Measurements from ENCODE around the gene SYT5.
A peak's percentile ranks its signal among the peaks of the same experiment; 100 is the strongest.
"Not testable (repeated sequence)": the region's sequence is repeated elsewhere in the genome, so short reads cannot be mapped to it uniquely, and the experiment has no call there.

Gene SYT5

DNA sequence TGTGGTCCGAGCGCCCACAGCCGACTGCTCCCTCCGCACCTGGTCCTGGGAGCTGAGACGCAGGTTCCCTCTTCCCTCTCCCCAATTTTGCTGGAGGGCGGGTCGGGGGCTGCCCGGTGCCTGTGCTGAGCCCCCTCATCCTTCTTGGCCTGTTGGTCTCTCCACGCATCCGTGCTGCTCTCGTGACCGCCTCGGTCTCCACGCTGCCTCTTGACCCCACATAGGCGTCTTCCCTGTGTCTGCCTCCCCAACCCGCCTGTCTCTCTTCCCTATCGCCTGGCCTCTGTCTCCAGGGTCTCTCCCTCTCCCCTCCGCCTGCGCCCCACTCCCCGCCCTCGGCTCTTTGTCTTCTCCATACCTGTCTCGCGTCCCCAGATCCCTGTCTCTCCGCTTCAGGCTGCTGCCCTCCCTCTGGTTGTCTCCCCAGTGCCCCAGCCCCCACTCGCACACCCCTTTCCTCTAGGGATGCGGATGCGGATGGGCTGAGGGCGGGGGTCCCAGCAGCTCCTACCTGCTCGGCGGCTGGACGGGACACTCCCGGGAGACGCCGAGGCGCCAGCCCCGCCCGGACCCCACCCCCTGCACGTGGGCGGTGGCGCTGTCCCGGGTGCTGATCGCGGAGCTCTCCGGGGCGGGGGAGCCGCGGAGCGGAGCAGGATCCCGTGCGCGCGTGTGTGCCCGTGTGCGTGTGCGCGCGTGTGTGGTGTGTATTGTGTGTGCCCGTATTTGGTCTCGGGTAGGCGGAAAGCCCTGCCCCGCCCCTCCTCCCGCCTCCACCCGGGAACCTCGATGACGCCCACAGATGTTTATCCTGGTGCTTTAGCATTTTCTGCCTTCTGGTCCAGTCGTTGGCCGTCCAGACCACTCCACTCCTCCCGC lies at the start of gene SYT5:
Gene SYT5 (minus strand): TSS at position 684 of the 879 bp plus-strand sequence. CDS start 1,248 bp downstream, outside the sequence.
- peak; percentile 66 for DNase-seq (ENCODE audit: low spot score)

DNA sequence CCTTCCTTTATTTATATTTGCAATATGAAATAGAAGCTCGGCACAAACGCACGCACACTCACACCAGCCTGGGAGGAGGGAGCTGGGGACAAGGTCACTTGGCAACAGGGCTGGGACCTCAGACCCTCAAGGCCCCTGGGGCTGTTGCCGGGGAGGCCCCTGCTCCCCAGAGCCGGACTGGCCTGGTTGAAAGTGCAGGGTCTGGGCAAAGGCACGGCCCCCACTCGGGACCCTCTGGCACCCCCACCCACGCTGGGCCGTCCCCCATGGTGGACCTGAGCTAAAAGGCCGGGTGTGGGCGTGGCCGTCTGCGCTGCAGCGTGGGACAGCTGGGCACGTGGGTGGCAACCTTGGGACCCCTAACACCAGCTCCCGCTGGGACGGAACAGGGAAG lies 49.7 kb upstream of the SYT5 start:
- no peak for DNase-seq (ENCODE audit: low spot score)

DNA sequence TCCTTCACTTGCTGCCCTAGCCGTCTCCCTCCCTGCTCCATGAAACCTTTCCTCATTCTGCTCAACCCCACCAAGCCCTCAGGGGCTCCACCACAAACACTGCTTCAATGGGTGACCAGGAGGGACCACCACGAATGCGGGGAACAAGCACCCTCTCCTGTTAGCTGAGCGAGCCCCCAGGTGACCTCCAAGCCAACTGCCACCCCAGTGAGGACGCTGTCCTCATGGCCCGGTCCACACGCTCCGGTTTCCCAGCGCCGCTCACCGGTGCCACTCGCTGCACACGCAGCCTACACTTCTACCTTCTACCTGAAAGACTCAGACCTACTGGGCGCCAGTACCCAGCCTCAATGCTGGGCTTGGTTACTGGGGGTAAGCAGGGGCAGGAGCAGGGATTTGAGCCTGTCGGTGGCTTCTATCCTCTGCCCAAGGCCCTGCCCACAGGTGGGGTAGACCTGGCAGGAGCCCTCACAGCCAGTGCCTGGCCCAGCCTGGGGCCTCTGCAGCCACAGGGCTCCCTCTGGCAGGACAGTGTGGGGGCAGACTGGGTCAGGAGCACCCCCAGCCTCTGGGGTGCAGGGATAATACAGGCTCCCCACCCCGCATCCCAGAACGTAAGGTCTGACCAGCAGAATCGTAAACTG lies 49.2 kb upstream of the SYT5 start:
- DNase-seq (ENCODE audit: low spot score): no peak

DNA sequence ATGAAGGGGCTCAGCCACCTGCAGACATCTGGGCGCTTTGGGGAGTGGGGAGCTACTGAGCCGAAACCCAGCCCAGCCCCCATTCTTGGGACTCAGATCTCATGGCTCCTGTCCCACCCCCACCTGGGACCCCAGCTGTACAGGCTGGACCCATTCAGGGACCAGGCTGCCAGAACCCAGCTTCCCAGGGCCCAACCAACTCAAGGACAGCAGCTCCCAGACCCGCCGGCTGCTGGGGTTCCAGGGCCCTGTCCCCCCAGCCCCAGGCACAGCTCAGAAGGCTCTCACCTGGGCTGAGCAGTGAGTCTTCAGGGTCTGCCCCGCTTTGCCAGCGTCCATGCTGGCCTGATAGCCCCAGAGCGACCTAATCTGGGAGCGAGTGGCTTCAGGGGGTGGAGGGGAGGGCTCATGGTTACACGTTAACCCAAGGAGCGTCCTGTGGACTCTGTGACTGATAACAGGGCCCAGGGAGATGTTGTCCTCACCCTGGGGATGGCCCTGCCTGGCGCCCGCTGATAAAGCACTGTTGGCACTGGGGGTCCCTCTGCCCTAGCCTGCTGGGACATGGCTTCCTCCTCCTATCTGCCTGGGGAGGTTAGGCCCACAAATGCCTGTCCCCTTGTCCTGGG lies 48.4 kb upstream of the SYT5 start, which contains the start of gene TMEM86B:
Gene TMEM86B (minus strand): TSS at position 361 of the 629 bp plus-strand sequence. CDS start 22 bp downstream, at position 339.
- DNase-seq (ENCODE audit: low spot score): no peak

DNA sequence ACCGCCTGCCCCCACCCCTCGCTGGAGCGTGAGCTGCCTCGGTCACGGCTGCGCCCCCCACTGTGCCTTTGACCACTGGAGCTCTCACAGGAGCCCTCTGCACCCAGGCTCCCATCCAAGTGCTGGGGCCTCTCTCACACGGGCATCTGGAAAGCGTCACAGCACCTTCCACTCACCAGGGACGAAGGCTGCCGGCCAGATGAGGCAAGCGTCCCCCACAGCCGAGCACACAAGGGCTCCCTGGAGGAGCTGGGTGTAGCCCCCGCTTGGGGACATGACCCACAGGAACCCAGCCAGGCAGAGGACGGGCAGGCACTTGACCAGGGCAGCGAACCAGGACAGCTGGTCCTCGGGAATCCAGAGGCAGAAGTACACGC lies 47.9 kb upstream of the SYT5 start:
- no peak for DNase-seq (ENCODE audit: low spot score)

- DNase-seq (ENCODE audit: low spot score): no peak
These were observed 47.3 kb upstream of the SYT5 start for GRCh38 chr19:55227241-55228014.

- no peak for DNase-seq (ENCODE audit: low spot score)
These were observed 46.7 kb upstream of the SYT5 start for GRCh38 chr19:55226788-55227187.

DNA sequence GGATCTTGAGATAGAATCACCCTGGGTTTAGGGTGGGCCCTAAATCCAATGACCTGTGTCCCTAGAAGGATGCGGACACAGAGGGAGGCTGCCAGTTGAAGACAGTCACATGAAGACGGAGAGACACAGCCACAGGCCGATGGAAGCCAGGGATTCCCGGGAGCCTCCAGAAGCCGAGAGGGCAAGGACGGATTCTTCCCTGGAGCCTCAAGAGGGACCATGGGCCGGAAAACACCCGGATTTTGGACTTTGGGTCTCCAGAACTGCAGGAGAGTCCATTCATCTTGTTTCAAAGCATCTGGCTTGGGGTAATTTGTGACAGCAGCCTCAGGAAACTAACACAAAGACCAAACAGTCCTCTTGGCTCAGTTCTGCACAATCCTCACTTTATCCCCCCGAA lies 46.2 kb upstream of the SYT5 start:
- DNase-seq (ENCODE audit: low spot score): no peak

DNA sequence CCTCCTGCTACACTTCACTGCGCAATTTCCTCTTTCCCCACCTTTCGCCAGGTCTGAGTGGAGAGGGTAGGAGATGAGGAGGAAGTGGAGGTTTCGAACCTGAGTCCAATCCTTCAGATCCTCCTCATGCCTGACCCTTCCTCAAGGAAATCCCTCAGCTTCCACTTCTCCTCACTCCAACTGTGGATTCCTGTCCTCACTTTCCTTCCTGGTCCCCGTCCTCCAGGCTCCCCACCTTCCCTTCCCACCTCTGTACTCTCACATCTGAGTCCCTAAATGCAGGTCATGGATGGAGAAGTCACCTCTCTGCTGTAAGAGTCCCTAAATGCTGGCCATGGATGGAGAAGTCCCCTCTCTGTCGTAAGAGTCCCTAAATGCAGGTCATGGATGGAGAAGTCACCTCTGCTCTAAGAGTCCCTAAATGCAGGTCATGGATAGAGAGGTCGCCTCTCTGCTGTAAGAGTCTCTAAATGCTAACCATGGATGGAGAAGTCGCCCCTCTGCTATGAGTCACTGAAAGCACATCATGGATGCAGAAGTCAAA lies 45.4 kb upstream of the SYT5 start:
- no peak for DNase-seq (ENCODE audit: low spot score)

GRCh38 chr19:55224679-55225414 lies 44.8 kb upstream of the SYT5 start:
- not testable (repeated sequence) for DNase-seq (ENCODE audit: low spot score)

GRCh38 chr19:55224038-55224665 lies 44.1 kb upstream of the SYT5 start:
- DNase-seq (ENCODE audit: low spot score): no peak

DNA sequence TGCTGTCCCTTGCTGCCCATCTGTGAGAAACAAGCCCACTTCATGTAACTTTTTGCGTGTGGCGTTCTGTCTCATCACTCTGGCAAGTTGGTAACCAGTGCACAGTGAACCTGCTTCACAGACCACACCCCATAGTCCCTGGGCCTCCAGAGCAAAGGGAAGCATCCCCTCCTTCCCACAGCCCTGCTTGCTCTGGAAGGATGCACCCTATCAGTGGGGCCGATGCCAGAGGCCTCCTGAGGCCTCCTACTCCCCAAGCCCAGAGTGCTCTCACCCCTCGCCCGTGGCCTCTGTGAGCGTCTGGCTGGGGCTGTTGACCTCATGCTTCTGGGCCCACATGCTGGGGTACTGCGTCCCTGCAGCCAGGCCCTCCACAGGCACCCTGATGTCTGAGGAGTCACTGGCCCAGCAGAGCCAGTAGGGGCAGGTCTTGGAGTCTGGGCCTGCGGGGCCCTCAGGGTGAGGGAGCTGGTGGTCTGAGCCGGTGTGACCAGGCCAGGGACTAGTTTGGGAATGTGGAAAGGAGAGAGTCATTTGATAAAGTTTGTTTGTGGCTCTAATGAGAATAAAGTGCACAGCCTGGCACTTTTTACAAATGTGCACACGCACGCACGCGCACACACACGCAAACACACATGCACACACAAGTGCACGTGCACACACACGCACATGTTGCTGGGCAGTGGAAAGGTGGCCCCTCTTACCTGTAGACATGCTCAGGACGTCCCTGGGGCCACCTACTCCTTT lies 43.4 kb upstream of the SYT5 start:
- no peak for DNase-seq (ENCODE audit: low spot score)

DNA sequence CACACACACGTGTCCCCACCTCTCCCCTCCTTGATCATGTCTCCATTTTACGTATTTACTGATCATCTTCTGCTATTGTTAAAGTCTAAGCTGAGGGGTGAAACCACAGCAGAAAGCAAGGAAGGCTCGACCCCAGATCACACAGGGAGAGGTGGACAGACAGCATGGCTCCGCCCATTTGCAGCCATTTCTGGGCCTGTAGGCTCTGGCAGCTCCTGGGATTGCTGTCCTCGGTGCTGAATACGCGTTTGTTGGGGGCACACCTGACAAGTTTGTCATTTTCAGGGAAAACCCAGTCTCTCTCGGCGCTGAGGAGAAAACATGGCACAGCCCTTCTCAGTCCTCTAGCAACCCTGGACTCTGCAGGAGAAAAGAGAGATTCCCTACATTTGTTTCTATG lies 40.4 kb upstream of the SYT5 start:
- no peak for DNase-seq (ENCODE audit: low spot score)

- DNase-seq (ENCODE audit: low spot score): peak; percentile 98
These were observed 36.5 kb upstream of the SYT5 start for GRCh38 chr19:55216461-55217198.

GRCh38 chr19:55213547-55213946 lies 33.5 kb upstream of the SYT5 start:
- DNase-seq (ENCODE audit: low spot score): no peak

GRCh38 chr19:55212447-55212846 lies 32.4 kb upstream of the SYT5 start:
- DNase-seq (ENCODE audit: low spot score): no peak

DNA sequence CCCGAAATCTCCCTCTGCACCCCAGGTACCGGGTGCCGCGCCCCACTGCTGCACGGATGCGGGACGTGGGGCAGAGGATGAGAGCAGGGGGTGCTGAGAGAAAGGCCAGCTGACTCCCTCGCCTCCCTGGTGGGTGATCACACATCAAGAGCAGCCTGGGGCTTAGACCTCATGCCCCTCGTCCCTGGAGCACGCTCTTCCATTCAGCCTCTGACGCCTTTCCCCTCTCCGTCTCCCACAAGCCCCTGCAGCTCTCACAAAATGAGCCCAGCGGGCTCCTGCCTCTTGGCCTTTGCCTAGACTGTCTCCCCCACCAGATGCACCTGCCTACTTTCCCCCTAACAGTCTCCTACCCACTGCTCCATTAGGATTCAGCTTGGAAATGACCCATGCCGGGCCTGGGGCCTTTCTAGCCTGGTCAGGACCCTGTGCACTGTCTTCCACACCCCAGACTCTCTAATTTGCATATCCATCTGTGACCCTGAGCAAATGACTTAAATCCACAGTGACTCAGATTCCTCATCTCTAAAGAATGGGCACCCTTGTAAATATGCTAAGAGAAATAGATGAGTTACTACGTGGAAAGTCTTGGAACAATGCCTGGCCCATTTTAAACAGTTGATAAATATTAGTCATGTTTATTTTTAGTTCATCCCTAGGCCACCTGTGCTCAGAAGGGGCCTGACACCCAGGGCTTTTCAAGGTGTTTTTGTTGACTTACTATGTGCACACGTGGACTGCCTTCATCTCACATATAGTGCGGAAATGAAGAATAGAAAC lies 29.8 kb upstream of the SYT5 start:
- DNase-seq (ENCODE audit: low spot score): peak; percentile 78
